CD14-positive monocyte (primary cell): ENCODE measurements around the gene CHCHD6. TPM values are rescaled to one million over a fixed set of nuclear protein-coding genes. Genes with fewer than 3 reads are reported as not detected.

Experiments used
- DNase-seq, 3 donors: peaks; one replicate each; pipeline ENCODE4 v3.0.0-alpha.2; 2011 to 2022
- H2AFZ ChIP-seq: 2 replicates; pipeline ENCODE4 v1.6.0; 2012; ENCODE audit warnings: mild to moderate bottlenecking, low read depth, low read length, inconsistent platforms; ENCODE audit not compliant: insufficient read depth, poor library complexity, severe bottlenecking
- H3K27ac ChIP-seq, 2 donors: 1 replicate in 1 of 2; 2 replicates in 1 of 2; pipeline ENCODE4 v1.5.1; 2012 to 2013; ENCODE audit warnings: low read length in 2 of 2, control low read depth in 1 of 2, inconsistent platforms in 1 of 2, low read depth in 1 of 2, mild to moderate bottlenecking in 1 of 2
- H3K27me3 ChIP-seq, 2 donors: one replicate each; pipeline versions ENCODE4 v1.6.0 to v1.6.1; 2011 to 2013; ENCODE audit warnings: low read length in 2 of 2; ENCODE audit not compliant: control insufficient read depth in 2 of 2, insufficient read depth in 2 of 2
- H3K36me3 ChIP-seq, 2 donors: replicated peaks in 1 of 2; 1 replicate in 1 of 2; 2 replicates in 1 of 2; pipeline versions ENCODE4 v1.5.1 to v1.6.1; 2012 to 2013; ENCODE audit warnings: low read length in 2 of 2, control low read depth in 1 of 2, inconsistent platforms in 1 of 2, mild to moderate bottlenecking in 1 of 2; ENCODE audit not compliant: insufficient read depth in 2 of 2, control insufficient read depth in 1 of 2
- H3K4me1 ChIP-seq, 2 donors: 1 replicate in 1 of 2; 2 replicates in 1 of 2; pipeline versions ENCODE4 v1.5.1 to v1.6.1; 2012 to 2013; ENCODE audit warnings: low read length in 2 of 2, control low read depth in 1 of 2, inconsistent platforms in 1 of 2, mild to moderate bottlenecking in 1 of 2, moderate library complexity in 1 of 2; ENCODE audit not compliant: insufficient read depth in 2 of 2, control insufficient read depth in 1 of 2
- H3K4me2 ChIP-seq: replicated peaks from 2 replicates; pipeline ENCODE3; 2012; ENCODE audit warnings: low read length, moderate library complexity, mild to moderate bottlenecking; ENCODE audit not compliant: poor library complexity, severe bottlenecking; ENCODE audit errors: extremely low read depth
- H3K4me3 ChIP-seq, 3 experiments: fragments of 200-600 bp in 1 of 3; sonication (generic) in 1 of 3; replicated peaks in 1 of 3; 1 replicate in 2 of 3; 2 replicates in 1 of 3; pipeline ENCODE4 v1.5.1; 2011 to 2013; ENCODE audit warnings: low read length in 3 of 3, mild to moderate bottlenecking in 3 of 3, control low read depth in 2 of 3, low read depth in 2 of 3, inconsistent platforms in 1 of 3, moderate library complexity in 1 of 3
- H3K79me2 ChIP-seq: 2 replicates; pipeline ENCODE4 v1.6.0; 2012; ENCODE audit warnings: mild to moderate bottlenecking, control low read depth, inconsistent platforms, low read length, moderate library complexity; ENCODE audit not compliant: insufficient read depth
- H3K9ac ChIP-seq: 2 replicates; pipeline ENCODE4 v1.6.0; 2017; ENCODE audit warnings: low read length, mild to moderate bottlenecking; ENCODE audit not compliant: insufficient read depth, poor library complexity, severe bottlenecking
- H3K9me3 ChIP-seq, 2 donors: replicated peaks in 1 of 2; 1 replicate in 1 of 2; 2 replicates in 1 of 2; pipeline versions ENCODE4 v1.5.1 to v1.6.1; 2012 to 2013; ENCODE audit warnings: low read length in 2 of 2, control low read depth in 1 of 2; ENCODE audit not compliant: control insufficient read depth in 1 of 2, insufficient read depth in 1 of 2
- H4K20me1 ChIP-seq: 2 replicates; pipeline ENCODE4 v1.6.0; 2012; ENCODE audit warnings: mild to moderate bottlenecking, low read length, control low read depth, moderate library complexity; ENCODE audit not compliant: insufficient read depth
- H3K27ac Mint-ChIP-seq, 7 donors: one replicate each; pipeline ENCODE4 v1.8.0; 2020; ENCODE audit warnings: mild to moderate bottlenecking in 7 of 7, mixed read lengths in 7 of 7, moderate library complexity in 6 of 7, inconsistent platforms in 2 of 7
- H3K27me3 Mint-ChIP-seq, 3 donors: one replicate each; pipeline ENCODE4 v1.8.0; 2021 to 2022; ENCODE audit warnings: low read depth in 3 of 3, mild to moderate bottlenecking in 3 of 3, mixed read lengths in 3 of 3, moderate library complexity in 3 of 3, inconsistent platforms in 1 of 3
- H3K36me3 Mint-ChIP-seq, 2 donors: one replicate each; pipeline ENCODE4 v1.8.0; 2020; ENCODE audit warnings: mixed read lengths in 2 of 2, inconsistent platforms in 1 of 2, mild to moderate bottlenecking in 1 of 2
- H3K4me1 Mint-ChIP-seq: one replicate; pipeline ENCODE4 v1.8.0; 2020; ENCODE audit warnings: mild to moderate bottlenecking, mixed read lengths
- H3K4me3 Mint-ChIP-seq, 2 donors: one replicate each; pipeline ENCODE4 v1.8.0; 2020; ENCODE audit warnings: mild to moderate bottlenecking in 2 of 2, mixed read lengths in 2 of 2, moderate library complexity in 1 of 2
- H3K9me3 Mint-ChIP-seq, 7 donors: one replicate each; pipeline ENCODE4 v1.8.0; 2020 to 2022; ENCODE audit warnings: mixed read lengths in 7 of 7, mild to moderate bottlenecking in 6 of 7, moderate library complexity in 6 of 7, inconsistent platforms in 2 of 7
- CTCF ChIP-seq: fragments of 200-600 bp; IDR thresholded peaks from one replicate; pipeline ENCODE4 v1.8.0; 2022; ENCODE audit warnings: antibody characterized with exemption, mild to moderate bottlenecking
- WGBS: methylation state at CpG from one replicate; pipeline ENCODE4 v1.1.5; 2013; ENCODE audit warnings: missing lambda C conversion rate; ENCODE audit not compliant: insufficient coverage; 5-methylcytosine and 5-hydroxymethylcytosine counted together
- intact Hi-C, 2 donors: fragments of 100-400 bp; cut with micrococcal nuclease; formaldehyde crosslinking; loops; one replicate each; pipeline versions ENCODE4 v1.15.0 to v1.15.1; 2023
- polyA plus RNA-seq, 3 donors: library from polyadenylated mRNA; depleted of rRNA in 1 of 3; unstranded in 2 of 3; stranded (reverse) in 1 of 3; fragments of 300-500 nt in 2 of 3; fragments of >200 nt in 1 of 3; fragmentation: Illumina TruSeq in 2 of 3; gene quantifications; 1 replicate in 2 of 3; 2 replicates in 1 of 3; pipeline ENCODE4 v1.2.3, GENCODE V29; 2012 to 2021

The CHCHD6 gene
- polyA plus RNA-seq, 3 donors, result 1.1 to 1.8 (median 1.8) TPM

GRCh38 chr3:126807795-126808194 is 103.8 kb downstream of the CHCHD6 start:
- WGBS, result 100% methylated on average over 2 of the region's 4 CpGs
- H2AFZ ChIP-seq, result no peak overlapping the region
- intact Hi-C loops, result no loop called here
- H3K27ac ChIP-seq, result no peak overlapping the region
- peaks cover 2 to 11% (median 5%) of the 10 kb centered on the region in 7 donors for H3K9me3 Mint-ChIP-seq
- no peaks in the 10 kb centered on the region for H3K36me3 ChIP-seq
- H3K4me2 ChIP-seq, result no peak overlapping the region
- no peak overlapping the region for H3K4me3 ChIP-seq
- H3K27me3 Mint-ChIP-seq, result peaks cover 0 to 10% (median 2%) of the 10 kb centered on the region in 3 donors
- no peaks in the 10 kb centered on the region for H3K4me1 ChIP-seq
- H3K4me3 Mint-ChIP-seq, result no peak overlapping the region
- no peaks in the 10 kb centered on the region for H3K9me3 ChIP-seq
- no peaks in the 10 kb centered on the region for H3K27me3 ChIP-seq
- no peak overlapping the region for H3K27ac Mint-ChIP-seq
- no peaks in the 10 kb centered on the region for H3K4me1 Mint-ChIP-seq
- no peak for DNase-seq
- no peak overlapping the region for H3K9ac ChIP-seq
- H4K20me1 ChIP-seq, result no peaks in the 10 kb centered on the region
- no peak for TF ChIP-seq CTCF
- H3K79me2 ChIP-seq, result no peaks in the 10 kb centered on the region
- no peaks in the 10 kb centered on the region for H3K36me3 Mint-ChIP-seq

- H3K4me1 Mint-ChIP-seq, result no peaks in the 10 kb centered on the region
- no peak overlapping the region for H3K9ac ChIP-seq
- DNase-seq, result no peak
- no CpG with 5 or more reads among the region's 1 CpG for WGBS
- no peak for TF ChIP-seq CTCF
- no peaks in the 10 kb centered on the region for H3K36me3 ChIP-seq
- no peaks in the 10 kb centered on the region for H3K27me3 ChIP-seq
- no peak overlapping the region for H3K4me2 ChIP-seq
- H3K27ac ChIP-seq, result no peak overlapping the region
- H3K36me3 Mint-ChIP-seq, result no peaks in the 10 kb centered on the region
- no peak overlapping the region for H2AFZ ChIP-seq
- no peak overlapping the region for H3K27ac Mint-ChIP-seq
- no peak overlapping the region for H3K4me3 ChIP-seq
- no peaks in the 10 kb centered on the region for H3K4me1 ChIP-seq
- H3K79me2 ChIP-seq, result no peaks in the 10 kb centered on the region
- intact Hi-C loops, result no loop called here
- no peak overlapping the region for H3K4me3 Mint-ChIP-seq
- no peaks in the 10 kb centered on the region for H4K20me1 ChIP-seq
- peaks cover 2 to 10% (median 2%) of the 10 kb centered on the region in 3 donors for H3K27me3 Mint-ChIP-seq
- H3K9me3 ChIP-seq, result no peaks in the 10 kb centered on the region
- peaks cover 0 to 2% (median 0%) of the 10 kb centered on the region in 7 donors for H3K9me3 Mint-ChIP-seq
Measured at GRCh38 chr3:126811530-126811929, 107.5 kb downstream of the CHCHD6 start.
